GM18502 (cell line): Measurements from ENCODE around the gene CDIP1.

ENCODE experiments used
- ATAC-seq: cut with Tn5 transposase; IDR thresholded peaks from one replicate; pipeline ENCODE4 v1.9.1; 2021; ENCODE audit warnings: mild to moderate bottlenecking; ENCODE audit not compliant: unreplicated experiment, poor library complexity

CDIP1 gene

GRCh38 chr16:4544473-4544872 is 5.9 kb upstream of the CDIP1 start:
- ATAC-seq, result no peak

DNA sequence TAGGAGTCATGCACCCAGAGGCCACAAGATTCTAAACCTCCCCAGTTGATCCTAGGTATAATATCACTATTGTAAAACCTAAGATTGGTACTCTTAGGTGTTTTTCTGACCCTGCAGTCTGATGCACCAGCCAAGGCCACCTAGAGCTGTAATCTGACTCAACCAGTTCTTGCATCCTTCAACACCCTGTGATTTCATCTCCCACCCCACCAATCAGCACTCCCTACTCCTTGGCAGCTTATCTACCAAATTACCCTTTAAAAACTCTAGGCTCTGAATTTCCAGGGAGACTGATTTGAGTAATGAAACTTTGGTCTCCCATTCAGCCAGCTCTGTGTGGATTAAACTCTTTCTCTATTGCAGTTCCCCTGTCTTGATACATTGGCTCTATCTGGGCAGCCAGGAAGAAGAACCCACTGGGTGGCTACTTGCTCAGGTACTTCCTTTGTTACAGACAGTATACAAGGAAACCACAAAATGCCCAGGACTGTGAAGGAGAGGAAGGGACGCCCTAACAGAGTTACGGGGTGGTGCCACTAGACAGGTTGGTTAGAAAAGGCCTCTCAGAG is 1.2 kb upstream of the CDIP1 start:
- no peak for ATAC-seq

DNA sequence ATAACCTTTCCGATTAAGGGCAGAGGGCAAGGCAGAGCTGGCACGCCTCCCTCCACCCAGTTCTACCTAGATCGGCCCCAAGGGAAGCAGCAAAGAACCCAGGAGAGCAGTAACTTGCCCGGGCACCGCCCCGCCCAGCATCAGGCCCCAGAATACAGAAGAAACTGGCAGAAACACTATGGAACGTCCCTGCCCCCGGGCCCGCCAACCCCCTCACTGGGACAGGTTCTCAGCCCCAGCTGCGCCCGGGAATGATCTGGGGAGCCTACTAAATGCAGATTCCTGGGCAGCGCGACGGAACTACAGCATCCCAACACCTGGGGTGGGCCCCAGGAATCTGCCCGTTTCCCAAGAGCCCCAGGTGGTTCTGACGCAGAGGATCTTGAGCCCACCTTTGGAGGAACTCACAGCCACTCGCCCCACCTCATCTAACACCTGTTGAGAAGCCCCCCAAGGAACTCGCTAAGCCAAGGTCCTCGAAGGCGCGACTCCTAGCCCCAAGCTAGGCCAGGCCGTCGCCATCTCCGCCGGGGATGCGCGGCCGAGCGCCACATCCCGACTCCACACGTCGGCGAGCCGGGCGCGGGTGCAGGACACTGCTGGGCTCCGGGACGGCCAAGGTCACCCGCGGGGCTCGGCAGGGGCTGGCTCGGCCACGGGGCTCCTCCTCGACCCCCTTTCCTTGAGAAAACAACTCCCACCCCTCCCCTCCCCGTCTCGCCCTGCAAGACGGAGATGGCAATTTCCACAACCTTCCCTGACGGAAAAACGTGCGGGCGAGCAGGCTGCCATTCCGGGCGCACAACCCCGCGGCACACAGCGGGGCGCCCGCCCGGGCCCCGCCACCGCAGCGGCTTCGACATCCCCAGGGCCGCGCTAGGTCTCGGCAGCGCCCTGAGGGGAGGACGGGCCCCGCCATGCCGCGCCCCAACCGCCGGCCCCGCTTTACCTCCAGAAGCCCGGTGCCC is 913 bp downstream of the CDIP1 start:
- peak; percentile 24 for ATAC-seq

GRCh38 chr16:4536391-4537106 is 2.0 kb downstream of the CDIP1 start:
- ATAC-seq, result no peak

DNA sequence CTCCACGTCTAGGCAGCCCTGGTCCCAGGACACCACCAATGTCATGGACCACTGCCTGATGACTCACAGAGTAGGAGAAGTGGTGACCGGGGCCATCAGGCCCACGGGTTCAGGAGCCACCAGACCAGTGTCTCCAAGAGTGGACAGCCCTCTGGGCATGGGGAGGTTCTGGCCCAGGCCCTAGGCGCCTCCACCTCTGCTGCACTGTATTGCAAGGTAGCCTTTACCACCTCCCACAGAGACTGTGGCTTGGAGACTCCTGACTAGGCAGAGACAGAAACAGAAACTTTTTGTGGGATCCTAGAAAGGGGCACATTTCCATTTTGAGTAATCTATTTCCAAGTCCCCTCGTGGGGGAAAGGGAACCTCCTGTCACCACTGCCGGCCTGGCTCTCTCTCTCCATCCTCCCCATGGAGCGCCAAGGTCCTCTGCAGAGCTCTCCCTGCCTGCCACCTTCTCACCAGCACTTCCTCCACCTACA is 2.9 kb downstream of the CDIP1 start:
- ATAC-seq, result no peak

- no peak for ATAC-seq
Measured at GRCh38 chr16:4534151-4534790, 4.3 kb downstream of the CDIP1 start.

DNA sequence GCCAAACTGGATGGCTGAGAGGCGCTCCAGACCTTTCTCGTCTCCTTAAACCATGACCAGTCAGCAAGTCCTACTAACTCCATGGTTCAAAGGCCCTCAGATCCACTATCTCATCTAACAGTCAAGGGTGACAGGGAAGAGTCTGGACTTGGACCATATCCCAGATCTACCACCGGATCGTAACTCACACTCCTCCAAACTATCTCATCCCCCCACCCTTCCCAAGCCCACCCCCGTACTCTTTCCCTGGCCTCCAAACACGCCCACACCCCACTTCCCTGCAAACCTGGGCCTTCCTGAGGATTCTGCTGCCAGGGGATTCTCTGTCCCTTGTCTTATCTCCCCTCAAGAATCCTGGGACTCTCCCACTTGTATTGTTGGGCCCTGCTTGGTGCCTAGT is 5.1 kb downstream of the CDIP1 start:
- ATAC-seq, result no peak

DNA sequence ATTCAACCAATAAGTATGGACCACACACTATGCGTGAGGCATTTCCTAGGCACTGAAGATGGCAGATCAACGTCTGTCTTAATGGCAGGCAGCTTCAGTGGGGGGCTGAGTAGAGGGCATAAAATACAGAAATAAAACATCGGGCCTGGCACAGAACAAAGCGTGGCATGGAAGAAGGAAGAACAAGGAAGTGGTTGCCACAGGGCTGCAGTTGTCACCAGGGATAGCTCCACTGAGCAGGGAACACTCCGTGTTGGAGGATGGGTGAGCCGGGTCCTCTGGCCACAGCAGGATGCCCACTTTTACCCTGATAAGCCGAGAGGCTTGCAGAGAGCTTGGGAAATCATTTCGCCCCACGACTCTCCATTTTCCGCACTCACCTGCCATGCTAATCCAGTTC is 6.3 kb downstream of the CDIP1 start:
- no peak for ATAC-seq

GRCh38 chr16:4531811-4532210 is 6.8 kb downstream of the CDIP1 start:
- no peak for ATAC-seq

DNA sequence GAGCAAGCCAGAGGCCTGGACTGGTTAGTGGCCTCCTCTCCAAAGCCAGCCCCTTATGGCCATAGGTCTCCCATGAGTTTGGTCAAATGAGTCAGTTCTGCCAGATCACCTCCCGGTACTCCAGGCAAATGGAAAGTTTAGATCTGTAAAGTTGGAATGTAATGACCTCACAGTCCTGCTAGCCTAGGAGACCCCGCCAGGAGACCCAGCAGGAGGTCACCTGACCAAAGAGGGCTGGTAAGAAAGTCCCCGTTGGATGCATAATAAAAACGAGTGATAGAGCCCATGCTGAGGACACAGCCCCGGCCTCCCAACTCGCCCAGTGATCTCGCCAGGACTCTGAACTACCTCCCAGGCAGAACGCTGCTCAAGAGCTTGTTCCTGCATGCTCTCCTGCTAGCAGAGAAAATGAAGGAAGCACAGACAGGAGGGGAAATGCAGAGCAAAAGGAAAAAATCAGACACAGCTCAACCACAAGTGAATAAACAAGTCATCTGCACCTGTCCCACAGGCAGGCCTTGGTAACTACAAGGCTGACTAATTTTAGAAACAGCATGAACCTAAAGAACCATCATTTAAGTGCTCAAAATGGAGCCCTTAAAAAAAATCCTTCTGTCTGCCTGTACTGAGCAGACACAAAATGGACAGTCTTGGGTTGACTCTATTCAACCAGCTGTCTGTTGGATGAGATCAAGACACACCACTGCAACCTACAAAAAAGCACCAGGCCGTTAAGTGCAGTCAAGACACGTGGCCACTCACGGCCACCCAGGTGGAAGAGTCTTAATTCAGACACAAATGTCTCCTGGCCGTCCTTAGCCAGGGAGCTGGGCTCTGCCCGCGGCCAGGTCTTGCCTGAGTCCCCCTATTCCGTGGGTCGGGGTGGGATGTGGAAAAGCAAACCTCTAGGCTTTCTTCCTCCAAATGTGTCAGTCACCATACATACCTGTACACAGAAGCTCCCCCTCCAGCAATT is 9.2 kb downstream of the CDIP1 start:
- no peak for ATAC-seq

DNA sequence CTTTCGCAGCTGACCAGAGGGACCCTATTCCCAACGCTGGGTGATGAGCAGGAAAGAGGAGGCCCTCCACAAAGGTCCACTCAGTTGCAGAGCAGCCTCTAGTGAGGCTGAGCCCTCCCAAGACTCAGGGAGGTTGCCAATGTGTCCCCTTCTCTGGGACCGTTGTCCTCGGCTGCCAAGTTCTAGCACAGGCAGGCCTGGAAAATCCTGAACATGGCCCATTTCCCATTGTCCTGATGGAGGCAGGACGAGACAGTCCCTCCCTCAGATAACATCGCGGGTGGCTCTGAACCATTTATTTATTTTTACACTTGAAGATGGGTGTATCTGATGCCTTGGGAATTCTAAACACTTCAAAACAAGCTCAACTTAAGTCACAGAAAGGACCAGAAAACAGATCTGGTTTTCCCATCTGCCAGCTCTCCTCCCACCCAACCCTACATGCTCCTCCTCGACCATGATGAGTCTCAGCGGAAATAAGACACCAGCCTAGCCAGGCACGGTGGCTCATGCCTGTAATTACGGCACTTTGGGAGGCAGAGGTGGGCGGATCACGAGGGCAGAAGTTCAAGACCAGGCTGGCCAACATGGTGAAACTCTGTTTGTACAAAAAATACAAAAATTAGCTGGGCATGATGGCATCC is 12.8 kb downstream of the CDIP1 start:
- ATAC-seq, result no peak

- no peak for ATAC-seq
Measured at GRCh38 chr16:4525069-4525468, 13.5 kb downstream of the CDIP1 start.

DNA sequence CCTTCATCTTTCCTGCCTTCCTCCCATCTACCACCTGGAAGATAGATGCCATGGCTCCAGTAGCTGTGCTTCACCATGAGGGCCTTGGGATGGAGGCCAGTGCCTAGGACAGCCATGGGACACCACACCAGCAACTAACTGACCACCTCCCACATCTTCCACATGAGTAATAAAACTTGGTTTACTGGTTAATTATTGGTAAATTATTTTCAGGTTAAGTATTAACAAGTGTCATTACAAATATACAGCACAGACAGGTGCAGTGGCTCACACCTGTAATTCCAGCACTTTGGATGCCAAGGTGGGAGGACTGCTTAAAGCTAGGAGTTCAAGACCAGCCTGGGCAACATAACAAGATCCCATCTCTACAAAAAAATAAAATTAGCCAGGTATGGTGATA is 14.0 kb downstream of the CDIP1 start:
- no peak for ATAC-seq

DNA sequence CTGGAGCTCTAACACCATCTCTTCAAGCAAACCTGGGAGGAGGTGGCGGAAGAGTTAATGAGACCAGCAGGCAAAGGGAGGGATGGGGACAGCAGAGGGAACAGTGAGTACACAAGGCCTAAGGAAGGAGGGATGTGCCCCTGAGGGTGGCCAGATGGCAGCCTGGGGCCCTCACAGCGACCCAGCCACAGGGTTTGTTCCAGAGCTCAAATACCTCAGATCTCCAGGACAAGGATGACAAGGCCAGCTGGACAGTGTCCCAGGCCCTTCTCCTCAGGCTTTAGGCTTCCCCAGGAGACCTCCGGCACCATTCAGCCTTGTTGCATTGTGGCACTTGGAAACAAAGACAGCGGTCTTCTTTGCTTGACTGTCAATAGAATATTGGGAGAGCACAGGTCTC is 14.9 kb downstream of the CDIP1 start:
- ATAC-seq, result no peak

DNA sequence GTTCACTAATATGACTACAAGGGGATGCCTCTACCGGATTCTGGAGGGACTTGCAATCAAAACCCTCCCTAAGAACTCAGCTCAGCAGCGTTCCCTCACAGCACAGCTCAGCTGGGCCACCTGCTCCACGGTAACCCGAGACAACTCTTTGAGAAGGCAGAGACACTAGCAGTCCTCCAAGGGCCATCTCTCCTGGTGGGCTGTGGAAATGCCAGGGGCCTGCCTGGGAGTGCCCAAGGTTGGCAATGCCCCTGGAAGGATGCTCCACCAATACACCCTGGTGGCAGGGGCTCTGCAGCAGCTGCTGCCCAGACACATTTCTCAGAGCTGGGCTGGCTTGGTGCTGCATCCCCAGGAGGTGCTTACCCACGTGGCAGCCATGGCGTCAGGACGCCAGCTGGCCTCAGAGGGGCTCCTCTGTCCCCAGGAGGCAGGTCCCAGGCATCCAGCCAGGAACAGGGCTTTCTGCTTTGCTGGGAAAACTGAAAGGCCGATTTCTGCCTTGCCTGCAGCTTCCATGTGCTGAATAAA is 16.5 kb downstream of the CDIP1 start:
- no peak for ATAC-seq

DNA sequence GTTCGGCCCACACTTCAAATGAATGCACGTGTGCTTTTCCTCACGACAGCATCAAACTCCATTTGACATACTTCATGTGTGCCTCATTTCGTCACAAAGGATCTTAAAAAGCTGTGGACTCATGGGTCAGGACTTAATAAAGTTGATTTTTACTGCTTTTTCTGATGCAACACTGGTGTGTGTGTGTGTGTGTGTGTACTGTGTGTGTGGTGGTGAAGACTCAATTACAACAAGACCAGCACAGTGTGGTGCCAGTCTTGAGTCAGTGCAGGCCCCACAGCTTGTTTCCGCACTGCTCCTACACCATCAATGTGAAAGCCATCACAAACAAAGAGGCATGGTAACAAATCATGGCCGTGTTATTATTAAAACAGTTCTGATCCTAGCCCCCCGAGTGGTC is 17.7 kb downstream of the CDIP1 start:
- ATAC-seq, result no peak

GRCh38 chr16:4519274-4520058 is 19.1 kb downstream of the CDIP1 start:
- no peak for ATAC-seq
